MCF 10A (cell line): ENCODE data around the gene NSUN3. TPM values are rescaled to one million over a fixed set of nuclear protein-coding genes. Genes with fewer than 3 reads are reported as not detected.
"Not testable (repeated sequence)": the region's sequence is repeated elsewhere in the genome, so short reads cannot be mapped to it uniquely, and the experiment has no call there.

Experiments
- BruUV-seq: library from RNA; stranded (reverse); fragments of 400-500 nt; replicated peaks from 2 replicates; lab custom pipeline; 2021; lab: Mats Ljungman, UMichigan
- CTCF ChIA-PET: fragments of 300-600 bp; sonication (Branson Sonifier 250); formaldehyde crosslinking; extraction: SDS; loops from one replicate; lab custom pipeline; 2021; ENCODE audit warnings: antibody characterized with exemption, inconsistent platforms; lab: Yijun Ruan, JAX
- POLR2A ChIA-PET: fragments of 300-600, 350-650 bp; sonication (Branson Sonifier 250); formaldehyde crosslinking; extraction: SDS; loops from one replicate; lab custom pipeline; 2020; ENCODE audit warnings: antibody characterized with exemption, inconsistent platforms; lab: Yijun Ruan, JAX
- DNase-seq: peaks from one replicate; pipeline ENCODE4 v3.0.0-alpha.2; 2018; ENCODE audit not compliant: unreplicated experiment
- H3K27ac Mint-ChIP-seq: one replicate; pipeline ENCODE4 v1.8.0; 2022; ENCODE audit warnings: mild to moderate bottlenecking, low read depth, mixed read lengths; ENCODE audit not compliant: unreplicated experiment
- H3K27me3 Mint-ChIP-seq: one replicate; pipeline ENCODE4 v1.8.0; 2022; ENCODE audit warnings: mixed read lengths; ENCODE audit not compliant: insufficient read depth, unreplicated experiment
- H3K36me3 Mint-ChIP-seq: one replicate; pipeline ENCODE4 v1.8.0; 2022; ENCODE audit warnings: mild to moderate bottlenecking, moderate library complexity, mixed read lengths; ENCODE audit not compliant: insufficient read depth, unreplicated experiment
- H3K4me1 Mint-ChIP-seq: one replicate; pipeline ENCODE4 v1.8.0; 2022; ENCODE audit warnings: mixed read lengths; ENCODE audit not compliant: insufficient read depth, unreplicated experiment
- H3K4me3 Mint-ChIP-seq: one replicate; pipeline ENCODE4 v1.8.0; 2022; ENCODE audit warnings: mild to moderate bottlenecking, moderate library complexity, mixed read lengths; ENCODE audit not compliant: unreplicated experiment
- H3K9me3 Mint-ChIP-seq: one replicate; pipeline ENCODE4 v1.8.0; 2022; ENCODE audit warnings: mixed read lengths; ENCODE audit not compliant: unreplicated experiment
- intact Hi-C: fragments of 100-400 bp; cut with micrococcal nuclease; formaldehyde crosslinking; loops from 2 replicates; pipeline ENCODE4 v1.14.1; 2022
- total RNA-seq: library from RNA; stranded (reverse); gene quantifications from 2 replicates; pipeline ENCODE4 v1.2.3, GENCODE V29; 2022
- TF ChIP-seq, protein P1 (sequence below): fragments of 200-600 bp; IDR thresholded peaks from one replicate; pipeline ENCODE4 v1.8.0; 2022; ENCODE audit warnings: antibody characterized with exemption, mild to moderate bottlenecking; ENCODE audit not compliant: unreplicated experiment

The NSUN3 gene
- total RNA-seq, 1 experiment from 2014 or later: 13.0 TPM

- Mint-ChIP-seq H3K4me1 (no peaks in the 10 kb centered on the region), H3K9me3 (no peaks in the 10 kb centered on the region), H3K4me3 (no peak overlapping the region), H3K36me3 (peaks cover 29% of the 10 kb centered on the region), H3K27me3 (no peaks in the 10 kb centered on the region), H3K27ac (no peak overlapping the region)
- TF ChIP-seq, protein P1, sequence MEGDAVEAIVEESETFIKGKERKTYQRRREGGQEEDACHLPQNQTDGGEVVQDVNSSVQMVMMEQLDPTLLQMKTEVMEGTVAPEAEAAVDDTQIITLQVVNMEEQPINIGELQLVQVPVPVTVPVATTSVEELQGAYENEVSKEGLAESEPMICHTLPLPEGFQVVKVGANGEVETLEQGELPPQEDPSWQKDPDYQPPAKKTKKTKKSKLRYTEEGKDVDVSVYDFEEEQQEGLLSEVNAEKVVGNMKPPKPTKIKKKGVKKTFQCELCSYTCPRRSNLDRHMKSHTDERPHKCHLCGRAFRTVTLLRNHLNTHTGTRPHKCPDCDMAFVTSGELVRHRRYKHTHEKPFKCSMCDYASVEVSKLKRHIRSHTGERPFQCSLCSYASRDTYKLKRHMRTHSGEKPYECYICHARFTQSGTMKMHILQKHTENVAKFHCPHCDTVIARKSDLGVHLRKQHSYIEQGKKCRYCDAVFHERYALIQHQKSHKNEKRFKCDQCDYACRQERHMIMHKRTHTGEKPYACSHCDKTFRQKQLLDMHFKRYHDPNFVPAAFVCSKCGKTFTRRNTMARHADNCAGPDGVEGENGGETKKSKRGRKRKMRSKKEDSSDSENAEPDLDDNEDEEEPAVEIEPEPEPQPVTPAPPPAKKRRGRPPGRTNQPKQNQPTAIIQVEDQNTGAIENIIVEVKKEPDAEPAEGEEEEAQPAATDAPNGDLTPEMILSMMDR: no peak
- intact Hi-C loops: no loop called here
- CTCF ChIA-PET: interaction anchor here (0.6 to 0.9 kb wide), 4 partner anchors 10 to 217 kb away, joined by 3 to 4 read pairs (median 4); no protein-coding TSS in a partner anchor
- BruUV-seq: no TSS peak
- peak; percentile 18 for DNase-seq
- POLR2A ChIA-PET: no interaction called here
Measured at GRCh38 chr3:94101860-94102259, 39.0 kb downstream of the NSUN3 start.

GRCh38 chr3:94106268-94106667 is 43.4 kb downstream of the NSUN3 start:
- Mint-ChIP-seq H3K9me3 (no peaks in the 10 kb centered on the region), H3K4me1 (no peaks in the 10 kb centered on the region), H3K36me3 (peaks cover 17% of the 10 kb centered on the region), H3K4me3 (no peak overlapping the region), H3K27ac (no peak overlapping the region), H3K27me3 (no peaks in the 10 kb centered on the region)
- POLR2A ChIA-PET: no interaction called here
- TF ChIP-seq, protein P1: no peak
- no TSS peak for BruUV-seq
- CTCF ChIA-PET: no interaction called here
- intact Hi-C loops: no loop called here
- no peak for DNase-seq

DNA sequence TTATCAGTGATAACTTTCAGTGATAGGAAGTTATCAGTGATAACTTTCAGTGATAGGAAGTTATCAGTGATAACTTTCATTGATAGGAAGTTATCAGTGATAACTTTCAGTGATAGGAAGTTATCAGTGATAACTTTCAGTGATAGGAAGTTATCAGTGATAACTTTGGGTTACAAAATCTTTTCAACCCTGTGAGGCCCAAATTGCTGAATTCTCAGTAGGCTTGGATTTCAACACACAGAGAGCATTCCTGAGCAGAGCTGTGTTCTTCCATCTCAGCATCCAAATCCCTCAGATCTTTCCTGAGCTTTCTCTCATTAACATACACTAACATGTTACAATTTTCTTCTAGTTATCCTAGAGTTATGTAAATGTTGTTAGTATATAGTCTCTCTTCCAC is 47.4 kb downstream of the NSUN3 start:
- H3K27ac Mint-ChIP-seq, H3K4me3 Mint-ChIP-seq, intact Hi-C loops, BruUV-seq, CTCF ChIA-PET, H3K9me3 Mint-ChIP-seq, H3K27me3 Mint-ChIP-seq, POLR2A ChIA-PET, H3K4me1 Mint-ChIP-seq, DNase-seq: not testable (repeated sequence)
- peaks cover 24% of the 10 kb centered on the region for H3K36me3 Mint-ChIP-seq

DNA sequence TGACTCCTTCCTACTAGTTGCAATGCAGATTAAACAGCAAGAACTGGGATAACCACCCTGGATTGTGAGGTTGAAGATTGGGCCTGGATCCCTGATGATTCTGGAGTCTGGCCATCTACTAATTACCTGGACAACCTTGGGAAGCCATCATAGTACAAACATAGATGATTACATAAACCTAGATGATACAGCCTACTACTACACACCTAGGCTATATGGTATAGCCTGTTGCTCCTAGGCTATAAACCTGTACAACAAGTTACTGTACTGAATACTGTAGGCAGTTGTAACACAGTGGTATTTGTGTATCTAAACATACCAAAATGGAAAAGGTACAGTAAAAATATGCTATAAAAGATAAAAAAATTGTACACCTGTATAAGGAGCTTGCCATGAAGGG is 48.0 kb downstream of the NSUN3 start:
- Mint-ChIP-seq H3K9me3 (no peaks in the 10 kb centered on the region), H3K4me1 (no peaks in the 10 kb centered on the region), H3K27me3 (no peaks in the 10 kb centered on the region), H3K27ac (no peak overlapping the region), H3K36me3 (peaks cover 24% of the 10 kb centered on the region), H3K4me3 (no peak overlapping the region)
- POLR2A ChIA-PET: interaction anchor here (0.6 kb wide), 1 partner anchor 59 kb away, joined by 3 read pairs; no protein-coding TSS in a partner anchor
- no TSS peak for BruUV-seq
- TF ChIP-seq, protein P1: no peak
- CTCF ChIA-PET: no interaction called here
- DNase-seq: no peak
- intact Hi-C loops: no loop called here
